Spleen (tissue), 7 donors: ENCODE results near the gene CD164L2.
A peak's percentile ranks its signal among the peaks of the same experiment; 100 is the strongest.

Source experiments
- CTCF ChIP-seq, 11 experiments: fragments of 200-600 bp in 7 of 11; fragments of 450-650 bp in 4 of 11; sonication (generic) in 4 of 11; IDR thresholded peaks in 8 of 11; conservative IDR thresholded peaks in 3 of 11; 1 replicate in 7 of 11; 2 replicates in 4 of 11; pipeline versions ENCODE4 v1.4.0 to v1.8.0; 2016 to 2021; ENCODE audit warnings: antibody characterized with exemption in 11 of 11, inconsistent platforms in 4 of 11, mild to moderate bottlenecking in 1 of 11
- POLR2AphosphoS5 ChIP-seq, 3 donors: sonication (generic); formaldehyde crosslinking; IDR thresholded peaks; one replicate each; pipeline ENCODE4 v1.5.1; 2017; ENCODE audit warnings: antibody characterized with exemption in 3 of 3
- donor health status: DM: no; HTN: no; CAD: no; lungs with moderate emphysema.
- donor health status: DM: no; HTN: no; CAD: no.
- donor health status: DM: no; HTN: no; CAD: no.

- TF ChIP-seq CTCF (IDR thresholded peaks at IDR 0.05 in 8 of 11, conservative IDR thresholded peaks at IDR 0.05 in 3 of 11) (no peak), POLR2AphosphoS5 (IDR thresholded peaks at IDR 0.05) (peak; percentile 30 to 65 (median 52))
Observed at GRCh38 chr1:27350663-27351540, 32.2 kb downstream of the CD164L2 start.
